ENCODE measurements around the gene USP34. TPM values are rescaled to one million over a fixed set of nuclear protein-coding genes. Genes with fewer than 3 reads are reported as not detected.
A peak's percentile ranks its signal among the peaks of the same experiment; 100 is the strongest.

The USP34 gene
- total and polyA plus RNA-seq, 2 of the 4 experiments (the other 2 are of a cell fraction): 34.7 to 128 TPM

- TF ChIP-seq MXI1 (IDR thresholded peaks at IDR 0.05; ENCODE audit: borderline replicate concordance, low read depth, low read length) (peak; percentile 42; the same call in 1 of the 2 replicates), SMC3 (IDR thresholded peaks at IDR 0.05; ENCODE audit: low read depth, low read length) (no peak)
Measured at GRCh38 chr2:61471905-61472805, 1.3 kb upstream of the USP34 start (continued).

Measured in IMR-90 (cell line).